ENCODE data around the gene CERT1. TPM values are rescaled to one million over a fixed set of nuclear protein-coding genes. Genes with fewer than 3 reads are reported as not detected.

Gene CERT1
- total RNA-seq, 1 experiment from 2014 or later, result 50.2 TPM

GRCh38 chr5:75374394-75374814, 137.0 kb downstream of the CERT1 start:
- no peak overlapping the region for H4K8ac ChIP-seq (replicated peaks; ENCODE audit: insufficient read length, low read depth, low read length)
- H2AK5ac ChIP-seq (ENCODE audit: insufficient read length, low read length), result no peak overlapping the region
- H3K18ac ChIP-seq (ENCODE audit: insufficient read length, low read depth, low read length), result no peak overlapping the region
- no peak overlapping the region for H3T11ph ChIP-seq (ENCODE audit: low read length)
- H3K4ac ChIP-seq (ENCODE audit: low read depth, low read length), result no peak overlapping the region
- no peaks in the 10 kb centered on the region for H3K9me3 Mint-ChIP-seq
- H4K91ac ChIP-seq (ENCODE audit: insufficient read length, low read depth, low read length), result no peak overlapping the region
- no peak overlapping the region for H2BK20ac ChIP-seq (ENCODE audit: low read depth, low read length, poor library complexity, severe bottlenecking)
- no peaks in the 10 kb centered on the region for H3K27me3 Mint-ChIP-seq (ENCODE audit: low read depth)
- no peak overlapping the region for H3K23ac ChIP-seq (ENCODE audit: insufficient read length, low read depth, low read length)
- H3K27ac ChIP-seq (ENCODE audit: insufficient read length, low read depth, low read length), result no peak overlapping the region
- H2AFZ ChIP-seq (ENCODE audit: low read length), result no peak overlapping the region
- no peak for DNase-seq
- peaks cover 0 to 20% (median 12%) of the 10 kb centered on the region in 3 experiments; a peak in 6 of 7 replicates for H3K36me3 Mint-ChIP-seq (ENCODE audit: insufficient read depth in 1 of 3, low read depth in 3 of 3)
- peaks cover 11 to 12% of the 10 kb centered on the region in 2 experiments for H3K4me1 Mint-ChIP-seq
- H3K27ac Mint-ChIP-seq, result peak overlapping the region in 2 of 3 experiments; percentile 66 to 68; a peak in 2 of 7 replicates
- H2BK15ac ChIP-seq (ENCODE audit: low read depth, low read length), result no peak overlapping the region
- H3K23me2 ChIP-seq (ENCODE audit: insufficient read length, low read depth, low read length, poor library complexity, severe bottlenecking), result no peaks in the 10 kb centered on the region
- no peak overlapping the region for H4K5ac ChIP-seq (ENCODE audit: insufficient read length, low read depth, low read length)
- no peak overlapping the region for H2BK120ac ChIP-seq (ENCODE audit: low read depth, low read length, poor library complexity, severe bottlenecking)
- H3K14ac ChIP-seq (ENCODE audit: insufficient read depth, low read length), result no peak overlapping the region
- H3K4me3 Mint-ChIP-seq, result no peak overlapping the region
- H3K4me2 ChIP-seq (ENCODE audit: insufficient read depth, insufficient read length, low read length), result no peak overlapping the region
- H3K27me3 ChIP-seq (ENCODE audit: insufficient read depth, low read length), result no peaks in the 10 kb centered on the region
- H3K9me3 ChIP-seq (ENCODE audit: control insufficient read depth, low read depth, low read length), result no peaks in the 10 kb centered on the region
- H3K79me1 ChIP-seq (ENCODE audit: insufficient read depth, low read depth, low read length, poor library complexity, severe bottlenecking), result no peaks in the 10 kb centered on the region
- no peak overlapping the region for H2BK5ac ChIP-seq (ENCODE audit: insufficient read length, low read length)
- no CpG with 5 or more reads among the region's 12 CpGs for WGBS (ENCODE audit: extremely low coverage, insufficient read length, low lambda C conversion rate)
- no peak overlapping the region for H3K56ac ChIP-seq (ENCODE audit: insufficient read length, low read depth, low read length)
- no peak for TF ChIP-seq CTCF (conservative IDR thresholded peaks at IDR 0.05)
- H2BK12ac ChIP-seq (ENCODE audit: insufficient read length, low read depth, low read length), result no peak overlapping the region
- no peaks in the 10 kb centered on the region; the same call in 1 of the 2 replicates for H3K4me1 ChIP-seq (ENCODE audit: insufficient read depth, low read length)
- H4K20me1 ChIP-seq (ENCODE audit: control insufficient read depth, insufficient read depth, insufficient read length), result no peaks in the 10 kb centered on the region
- H3K79me2 ChIP-seq (ENCODE audit: insufficient read depth, low read length), result no peaks in the 10 kb centered on the region
- no peak overlapping the region for H3K9ac ChIP-seq (ENCODE audit: extremely low read depth, insufficient read length, low read length)

Data from H9 (cell line).